ENCODE results near the gene POLE3. TPM values are rescaled to one million over a fixed set of nuclear protein-coding genes. Genes with fewer than 3 reads are reported as not detected.

POLE3 gene
- polyA plus RNA-seq (2012; ENCODE audit: insufficient read length, low read depth): 53.2 TPM

- TF ChIP-seq TAF1 (IDR thresholded peaks at IDR 0.05; ENCODE audit: borderline replicate concordance, insufficient read depth, low read length): peak; percentile 72; the same call in 1 of the 2 replicates
- TF ChIP-seq SIN3A (IDR thresholded peaks at IDR 0.05; ENCODE audit: borderline replicate concordance, insufficient read depth, low read length): peak; percentile 81; the same call in 1 of the 2 replicates
- TF ChIP-seq POLR2AphosphoS5 (IDR thresholded peaks at IDR 0.05; ENCODE audit: low read depth, low read length): peak; percentile 65
- peak; percentile 90 for TF ChIP-seq FOXP2 (optimal IDR thresholded peaks at IDR 0.05; ENCODE audit: borderline replicate concordance, extremely low read depth, extremely low read length, insufficient read depth)
- TF ChIP-seq, protein P1, sequence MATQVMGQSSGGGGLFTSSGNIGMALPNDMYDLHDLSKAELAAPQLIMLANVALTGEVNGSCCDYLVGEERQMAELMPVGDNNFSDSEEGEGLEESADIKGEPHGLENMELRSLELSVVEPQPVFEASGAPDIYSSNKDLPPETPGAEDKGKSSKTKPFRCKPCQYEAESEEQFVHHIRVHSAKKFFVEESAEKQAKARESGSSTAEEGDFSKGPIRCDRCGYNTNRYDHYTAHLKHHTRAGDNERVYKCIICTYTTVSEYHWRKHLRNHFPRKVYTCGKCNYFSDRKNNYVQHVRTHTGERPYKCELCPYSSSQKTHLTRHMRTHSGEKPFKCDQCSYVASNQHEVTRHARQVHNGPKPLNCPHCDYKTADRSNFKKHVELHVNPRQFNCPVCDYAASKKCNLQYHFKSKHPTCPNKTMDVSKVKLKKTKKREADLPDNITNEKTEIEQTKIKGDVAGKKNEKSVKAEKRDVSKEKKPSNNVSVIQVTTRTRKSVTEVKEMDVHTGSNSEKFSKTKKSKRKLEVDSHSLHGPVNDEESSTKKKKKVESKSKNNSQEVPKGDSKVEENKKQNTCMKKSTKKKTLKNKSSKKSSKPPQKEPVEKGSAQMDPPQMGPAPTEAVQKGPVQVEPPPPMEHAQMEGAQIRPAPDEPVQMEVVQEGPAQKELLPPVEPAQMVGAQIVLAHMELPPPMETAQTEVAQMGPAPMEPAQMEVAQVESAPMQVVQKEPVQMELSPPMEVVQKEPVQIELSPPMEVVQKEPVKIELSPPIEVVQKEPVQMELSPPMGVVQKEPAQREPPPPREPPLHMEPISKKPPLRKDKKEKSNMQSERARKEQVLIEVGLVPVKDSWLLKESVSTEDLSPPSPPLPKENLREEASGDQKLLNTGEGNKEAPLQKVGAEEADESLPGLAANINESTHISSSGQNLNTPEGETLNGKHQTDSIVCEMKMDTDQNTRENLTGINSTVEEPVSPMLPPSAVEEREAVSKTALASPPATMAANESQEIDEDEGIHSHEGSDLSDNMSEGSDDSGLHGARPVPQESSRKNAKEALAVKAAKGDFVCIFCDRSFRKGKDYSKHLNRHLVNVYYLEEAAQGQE (IDR thresholded peaks at IDR 0.05; ENCODE audit: insufficient read depth in 1 of 2, low read depth in 2 of 2, low read length in 2 of 2): peak in 1 of 2 experiments; percentile 12; a peak in 1 of 4 replicates
Measured at GRCh38 chr9:113410207-113410864, at the start of gene POLE3, which contains the start of gene C9orf43. Gene POLE3, minus strand, starts transcription at chr9:113410675. Its CDS starts 382 bp downstream, at chr9:113410293. Gene C9orf43, plus strand, starts transcription at chr9:113410747. Its CDS starts 2,747 bp downstream, at chr9:113413494.

- TF ChIP-seq FOXP2 (optimal IDR thresholded peaks at IDR 0.05; ENCODE audit: borderline replicate concordance, extremely low read depth, extremely low read length, insufficient read depth): no peak
- no peak for TF ChIP-seq POLR2AphosphoS5 (IDR thresholded peaks at IDR 0.05; ENCODE audit: low read depth, low read length)
- TF ChIP-seq, protein P1 (IDR thresholded peaks at IDR 0.05; ENCODE audit: insufficient read depth in 1 of 2, low read depth in 2 of 2, low read length in 2 of 2): no peak
- TF ChIP-seq SIN3A (IDR thresholded peaks at IDR 0.05; ENCODE audit: borderline replicate concordance, insufficient read depth, low read length): no peak
- TF ChIP-seq TAF1 (IDR thresholded peaks at IDR 0.05; ENCODE audit: borderline replicate concordance, insufficient read depth, low read length): no peak
Measured at GRCh38 chr9:113456235-113456634, 45.8 kb upstream of the POLE3 start.

GRCh38 chr9:113454914-113455761 is 44.7 kb upstream of the POLE3 start:
- TF ChIP-seq, protein P1 (IDR thresholded peaks at IDR 0.05; ENCODE audit: insufficient read depth in 1 of 2, low read depth in 2 of 2, low read length in 2 of 2): no peak
- TF ChIP-seq SIN3A (IDR thresholded peaks at IDR 0.05; ENCODE audit: borderline replicate concordance, insufficient read depth, low read length): no peak
- TF ChIP-seq POLR2AphosphoS5 (IDR thresholded peaks at IDR 0.05; ENCODE audit: low read depth, low read length): no peak
- TF ChIP-seq TAF1 (IDR thresholded peaks at IDR 0.05; ENCODE audit: borderline replicate concordance, insufficient read depth, low read length): peak; percentile 30; the same call in 1 of the 2 replicates
- TF ChIP-seq FOXP2 (optimal IDR thresholded peaks at IDR 0.05; ENCODE audit: borderline replicate concordance, extremely low read depth, extremely low read length, insufficient read depth): no peak

- TF ChIP-seq, protein P1 (IDR thresholded peaks at IDR 0.05; ENCODE audit: insufficient read depth in 1 of 2, low read depth in 2 of 2, low read length in 2 of 2): no peak
- TF ChIP-seq SIN3A (IDR thresholded peaks at IDR 0.05; ENCODE audit: borderline replicate concordance, insufficient read depth, low read length) (no peak), TAF1 (IDR thresholded peaks at IDR 0.05; ENCODE audit: borderline replicate concordance, insufficient read depth, low read length) (no peak), POLR2AphosphoS5 (IDR thresholded peaks at IDR 0.05; ENCODE audit: low read depth, low read length) (no peak)
Measured at GRCh38 chr9:113452113-113452605, 41.7 kb upstream of the POLE3 start.
